GM19240 (cell line): ENCODE results near the gene STEAP2.
"Not testable (repeated sequence)": the region's sequence is repeated elsewhere in the genome, so short reads cannot be mapped to it uniquely, and the experiment has no call there.

Experiments
- DNase-seq: peaks from one replicate; pipeline ENCODE4 v3.0.0; 2011; ENCODE audit warnings: low spot score; ENCODE audit not compliant: insufficient read length

STEAP2 gene

DNA sequence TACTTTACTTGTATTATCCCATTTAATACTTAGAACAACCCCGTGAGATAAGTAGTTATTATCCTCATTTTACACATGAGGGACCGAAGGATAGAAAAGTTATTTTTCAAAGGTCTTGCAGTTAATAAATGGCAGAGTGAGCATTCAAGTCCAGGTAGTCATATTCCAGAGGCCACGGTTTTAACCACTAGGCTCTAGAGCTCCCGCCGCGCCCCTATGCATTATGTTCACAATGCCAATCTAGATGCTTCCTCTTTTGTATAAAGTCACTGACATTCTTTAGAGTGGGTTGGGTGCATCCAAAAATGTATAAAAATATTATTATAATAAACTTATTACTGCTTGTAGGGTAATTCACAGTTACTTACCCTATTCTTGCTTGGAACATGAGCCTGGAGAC is 22.0 kb downstream of the STEAP2 start:
- DNase-seq, result no peak

DNA sequence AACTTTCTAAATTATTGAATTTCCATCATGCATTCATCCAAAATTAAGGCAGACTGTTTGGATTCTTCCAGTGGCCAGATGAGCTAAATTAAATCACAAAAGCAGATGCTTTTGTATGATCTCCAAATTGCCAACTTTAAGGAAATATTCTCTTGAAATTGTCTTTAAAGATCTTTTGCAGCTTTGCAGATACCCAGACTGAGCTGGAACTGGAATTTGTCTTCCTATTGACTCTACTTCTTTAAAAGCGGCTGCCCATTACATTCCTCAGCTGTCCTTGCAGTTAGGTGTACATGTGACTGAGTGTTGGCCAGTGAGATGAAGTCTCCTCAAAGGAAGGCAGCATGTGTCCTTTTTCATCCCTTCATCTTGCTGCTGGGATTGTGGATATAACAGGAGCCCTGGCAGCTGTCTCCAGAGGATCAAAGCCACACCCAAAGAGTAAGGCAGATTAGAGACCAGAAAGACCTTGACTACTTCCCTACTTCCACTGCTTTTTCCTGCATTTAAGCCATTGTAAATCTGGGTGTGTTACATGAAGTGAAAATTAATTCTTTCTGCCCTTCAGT is 25.3 kb downstream of the STEAP2 start:
- DNase-seq, result no peak

DNA sequence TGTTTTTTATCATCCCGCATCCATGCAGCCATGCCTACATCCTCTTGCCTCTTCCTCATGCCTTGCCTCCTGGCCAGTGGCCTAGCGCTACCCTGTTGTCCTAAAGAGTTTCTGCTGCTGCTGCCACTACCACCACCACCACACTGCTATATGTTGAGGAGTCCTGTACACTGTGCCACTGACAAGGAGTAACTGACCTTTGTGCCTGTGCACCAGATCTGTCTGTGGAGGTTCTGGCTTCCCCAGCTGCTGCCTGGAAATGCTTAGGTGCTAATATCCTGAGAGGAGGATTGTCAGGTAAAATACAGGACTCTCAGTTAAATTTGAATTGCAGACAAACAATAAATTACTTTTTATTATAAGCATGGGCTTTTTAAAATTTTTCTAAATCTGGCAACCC is 26.5 kb downstream of the STEAP2 start:
- DNase-seq, result no peak

DNA sequence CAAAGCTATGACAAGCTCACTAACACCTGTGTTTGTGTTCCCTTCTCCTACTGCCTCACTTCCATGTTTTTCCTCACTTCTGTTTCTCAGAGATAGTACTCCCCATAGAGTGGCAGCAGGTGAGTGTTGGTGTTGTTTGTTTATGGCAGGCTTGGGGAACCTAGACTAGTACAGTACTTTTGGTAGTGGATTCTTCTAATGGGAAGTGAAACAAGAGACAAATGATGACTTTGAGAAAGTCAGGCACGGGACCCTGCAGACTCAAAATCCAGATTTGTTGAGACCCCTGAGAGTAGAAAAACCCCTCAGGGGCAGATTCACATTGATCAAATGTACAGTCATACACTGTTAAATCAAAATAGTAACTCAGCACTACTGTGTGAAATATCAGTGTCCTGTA is 27.0 kb downstream of the STEAP2 start:
- DNase-seq, result no peak

DNA sequence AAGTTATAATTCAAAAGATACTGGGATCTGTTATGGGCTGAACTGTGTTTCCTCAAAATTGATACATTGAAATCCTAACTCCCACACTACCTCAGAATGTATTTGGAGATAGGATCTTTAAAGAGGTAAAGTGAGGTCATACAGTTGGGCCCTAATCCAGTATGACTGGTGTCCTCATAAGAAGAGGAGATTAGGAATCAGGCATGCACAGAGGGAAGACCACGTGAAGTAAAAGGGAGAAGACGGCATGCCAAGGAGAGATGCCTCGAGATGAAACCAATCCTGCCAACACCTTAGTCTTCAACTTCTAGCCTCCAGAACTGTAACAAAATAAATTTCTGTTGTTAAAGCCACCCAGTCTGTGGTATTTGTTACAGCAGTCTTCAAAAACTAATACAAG is 27.5 kb downstream of the STEAP2 start:
- DNase-seq, result no peak

DNA sequence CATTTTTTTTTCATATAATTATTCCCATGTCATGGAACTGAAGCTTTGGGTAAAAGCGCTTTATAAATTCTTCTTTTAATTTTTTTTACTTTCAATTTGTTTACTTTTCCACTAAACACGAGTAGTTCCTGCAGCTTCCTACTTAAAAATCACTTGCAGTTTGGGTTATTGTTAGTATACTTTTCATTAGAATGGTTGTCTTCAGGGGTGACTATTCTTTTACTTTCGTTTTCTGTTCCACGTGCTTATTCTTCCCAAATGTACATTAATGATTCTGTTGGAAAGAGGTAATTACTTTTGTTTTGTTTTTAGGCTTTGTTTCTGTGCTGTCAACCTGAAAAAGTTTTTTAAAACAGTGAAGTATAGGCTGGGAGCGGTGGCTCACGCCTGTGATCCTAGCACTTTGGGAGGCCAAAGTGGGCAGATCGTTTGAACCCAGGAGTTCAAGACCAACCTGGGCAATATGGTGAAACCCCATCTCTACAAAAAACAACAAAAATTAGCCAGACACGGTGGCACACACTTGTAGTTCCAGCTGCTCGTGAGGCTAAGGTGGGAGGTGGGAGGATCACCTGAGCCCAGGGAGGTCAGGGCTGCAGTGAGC is 28.2 kb downstream of the STEAP2 start:
- DNase-seq, result no peak

DNA sequence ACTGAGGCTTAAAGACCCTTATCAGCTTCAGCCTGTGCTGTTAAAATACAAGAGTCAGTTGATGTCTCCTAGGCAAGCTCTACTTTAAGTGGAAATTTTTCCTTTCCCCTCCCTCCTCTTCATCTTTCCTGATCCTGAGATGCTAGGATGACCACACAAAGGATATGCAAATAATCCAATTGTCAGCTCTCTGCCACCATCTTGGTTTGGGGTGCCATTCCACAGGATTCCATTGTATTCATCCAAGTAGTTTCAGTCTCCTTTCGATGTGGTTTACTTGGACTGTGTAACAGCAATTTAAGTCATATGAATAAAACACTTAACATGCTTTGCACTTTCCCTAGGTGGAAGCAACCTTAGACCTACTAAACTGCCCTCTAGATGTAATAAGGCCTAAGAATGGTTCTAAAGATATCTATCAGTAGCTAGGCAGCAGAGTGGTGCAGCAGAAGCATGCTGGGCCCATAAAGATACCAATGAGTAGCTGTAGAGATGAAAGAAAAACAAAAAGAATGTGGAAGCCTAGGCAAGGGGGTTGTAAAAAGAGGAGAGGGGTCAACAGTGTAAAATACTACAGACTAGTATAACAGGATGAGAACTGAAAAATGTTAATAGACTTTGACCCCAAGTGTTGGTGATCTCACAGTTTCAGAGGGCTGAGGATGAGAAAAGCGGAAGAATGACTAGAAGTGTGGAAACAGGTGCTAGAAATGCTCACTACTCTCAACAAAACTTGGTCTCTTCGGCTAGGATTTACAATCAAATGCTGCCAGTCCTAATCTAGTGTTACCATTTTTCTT is 31.0 kb downstream of the STEAP2 start:
- DNase-seq, result no peak

DNA sequence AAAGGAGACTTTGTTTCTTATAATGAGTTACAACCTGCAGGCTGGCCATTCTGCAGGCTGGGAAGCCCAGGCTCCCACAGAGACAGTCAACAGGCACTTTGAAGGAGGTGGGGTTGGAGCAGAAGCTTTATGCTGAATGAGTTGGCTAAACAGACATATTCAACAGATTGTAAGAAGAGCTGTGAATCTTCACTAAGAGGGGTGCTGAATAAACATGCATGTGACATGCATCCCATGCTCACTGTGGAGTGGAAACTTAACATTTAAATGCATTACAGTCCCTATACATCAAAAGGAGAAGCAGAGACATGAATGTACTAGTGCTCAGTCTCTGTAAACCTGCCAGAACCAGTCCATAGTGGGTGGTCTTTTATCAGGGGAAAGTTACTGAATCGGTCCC is 32.0 kb downstream of the STEAP2 start:
- no peak for DNase-seq

DNA sequence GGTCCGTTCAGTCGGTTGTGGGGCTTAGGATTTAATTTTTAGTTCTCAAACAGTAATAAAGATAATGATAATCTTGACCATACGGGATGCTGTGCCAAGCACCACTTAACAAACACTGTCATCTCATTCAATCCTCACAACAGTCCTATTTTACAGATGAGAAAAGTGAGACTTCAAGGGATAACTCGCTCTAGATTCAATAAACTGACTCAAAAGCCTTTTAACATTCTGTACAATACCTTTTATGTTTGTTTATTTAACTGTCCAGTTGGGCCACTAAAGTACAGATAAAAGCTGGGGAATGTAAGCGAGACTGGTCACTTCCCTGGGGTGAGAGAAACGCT is 33.0 kb downstream of the STEAP2 start:
- DNase-seq, result no peak

DNA sequence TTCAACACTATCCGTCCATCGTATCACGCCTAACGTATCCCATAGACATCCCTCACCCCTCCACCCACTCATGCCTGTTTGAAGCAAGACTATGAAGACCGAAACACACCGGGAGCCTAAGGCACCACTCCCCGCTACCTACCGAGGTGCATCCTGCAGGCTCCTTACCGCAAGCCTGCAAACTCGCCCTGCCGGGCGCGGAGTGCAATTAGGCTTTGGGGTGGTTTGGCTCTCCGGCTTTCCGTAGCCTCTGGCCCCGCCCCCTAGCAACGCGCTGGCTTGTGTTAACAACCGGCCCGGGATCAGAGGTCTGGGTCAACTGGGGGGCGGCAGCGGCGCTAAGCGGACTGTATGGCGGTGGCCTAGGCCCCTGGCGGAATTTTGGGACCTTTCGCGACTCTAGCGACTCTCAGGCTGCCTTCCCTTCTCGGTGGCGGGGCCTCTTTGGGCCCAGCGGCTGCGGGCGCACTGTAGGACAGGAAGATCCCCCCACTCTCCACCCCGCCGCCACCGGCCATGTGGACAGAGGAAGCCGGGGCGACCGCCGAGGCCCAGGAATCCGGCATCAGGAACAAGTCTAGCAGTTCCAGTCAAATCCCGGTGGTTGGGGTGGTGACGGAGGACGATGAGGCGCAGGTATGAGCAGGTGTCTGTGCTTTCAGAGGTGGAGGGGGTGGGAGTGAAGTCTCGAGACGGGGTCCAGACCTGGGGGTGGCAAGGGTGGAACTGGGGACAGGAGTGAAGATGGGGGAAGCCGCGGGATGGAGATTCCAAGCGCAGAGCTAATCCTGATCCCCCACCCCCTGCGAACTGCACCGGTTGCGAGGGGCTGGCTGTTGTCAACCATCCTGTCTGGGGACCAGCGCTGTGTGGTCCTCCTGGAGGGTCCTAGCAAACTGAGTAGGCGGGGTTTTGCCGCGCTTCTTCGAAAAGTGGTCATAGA is 33.6 kb downstream of the STEAP2 start, which contains the start of gene CFAP69:
Gene CFAP69 (plus strand): TSS at position 266 of the 943 bp plus-strand sequence. CDS start 251 bp downstream, at position 517.
- DNase-seq, result peak; percentile 41

DNA sequence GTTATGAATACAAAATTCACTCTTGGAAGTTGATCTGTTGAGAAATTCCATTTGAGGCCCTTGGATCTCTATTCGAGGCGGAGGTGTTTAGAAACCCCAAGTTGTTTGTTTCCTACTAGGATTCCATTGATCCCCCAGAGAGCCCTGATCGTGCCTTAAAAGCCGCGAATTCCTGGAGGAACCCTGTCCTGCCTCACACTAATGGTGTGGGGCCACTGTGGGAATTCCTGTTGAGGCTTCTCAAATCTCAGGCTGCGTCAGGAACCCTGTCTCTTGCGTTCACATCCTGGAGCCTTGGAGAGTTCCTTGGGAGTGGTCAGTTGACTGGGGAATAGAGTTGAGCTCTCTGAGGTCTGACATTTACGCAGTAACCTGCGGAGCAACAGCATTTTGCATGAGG is 34.6 kb downstream of the STEAP2 start:
- DNase-seq, result no peak

DNA sequence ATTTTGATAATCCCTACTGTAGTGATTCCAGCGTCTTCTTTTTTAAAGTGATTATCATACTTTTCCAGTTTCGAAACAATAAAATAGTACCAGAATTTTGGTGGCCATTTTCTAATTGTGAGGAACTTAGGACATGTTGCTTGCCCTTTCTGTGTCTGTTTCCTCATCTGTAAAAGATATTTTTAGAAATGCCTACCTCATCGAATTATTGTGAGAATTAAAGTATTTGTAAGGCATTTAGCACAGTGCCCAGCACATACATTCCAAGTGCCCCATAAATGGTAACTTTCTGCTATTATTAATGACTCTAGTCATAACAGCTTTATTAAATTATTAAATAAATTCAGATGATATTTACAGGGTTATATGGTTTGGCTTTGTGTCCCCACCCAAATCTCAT is 37.2 kb downstream of the STEAP2 start:
- no peak for DNase-seq

DNA sequence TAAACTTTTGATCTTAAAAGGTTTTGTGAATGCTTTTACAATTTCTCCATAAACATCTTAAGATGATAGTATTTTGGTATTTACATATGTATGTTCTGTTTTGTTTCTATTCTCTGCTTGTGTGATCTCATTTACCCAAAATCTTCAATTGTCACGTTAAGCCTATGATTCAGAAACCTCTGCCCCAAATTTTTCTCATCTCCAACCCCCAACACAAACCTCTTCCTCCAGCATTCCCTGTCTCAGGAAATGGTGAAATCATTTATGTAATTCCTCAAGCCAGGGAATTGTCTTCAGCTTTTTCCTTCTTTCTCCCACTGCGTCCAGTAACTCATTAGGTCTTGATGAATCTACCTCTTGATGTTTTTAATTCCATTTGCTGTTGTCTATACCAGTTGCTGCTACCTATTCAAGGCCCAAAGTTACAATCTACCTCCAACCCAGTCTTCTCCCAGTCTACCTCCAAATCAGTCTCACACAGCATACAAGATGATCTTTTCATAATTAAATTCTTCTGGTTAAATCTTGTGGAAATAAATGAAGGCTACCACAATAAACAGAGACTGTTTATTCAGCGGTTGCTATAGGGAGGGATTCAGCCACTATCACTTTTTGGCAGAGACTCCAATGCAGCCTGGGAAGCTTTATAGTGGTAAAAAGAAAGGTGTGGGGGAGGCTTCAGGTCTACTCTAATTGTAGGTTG is 39.2 kb downstream of the STEAP2 start:
- DNase-seq, result no peak

DNA sequence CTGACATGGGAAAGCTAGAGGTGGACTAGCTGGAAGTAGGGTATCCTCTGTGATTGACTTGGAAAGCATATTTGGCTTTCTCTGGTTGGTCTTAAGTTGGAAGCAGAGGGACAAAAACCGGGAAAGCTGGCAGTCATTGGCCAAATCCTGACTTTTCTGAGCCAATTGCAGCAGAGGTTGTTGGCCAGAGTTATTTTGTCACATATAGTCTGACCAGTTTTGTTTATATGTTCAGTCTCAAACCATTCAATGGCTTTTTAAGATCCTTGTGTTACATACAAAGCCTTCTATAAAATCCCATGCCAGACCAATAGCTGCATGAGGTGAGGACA is 39.7 kb downstream of the STEAP2 start:
- DNase-seq, result no peak

DNA sequence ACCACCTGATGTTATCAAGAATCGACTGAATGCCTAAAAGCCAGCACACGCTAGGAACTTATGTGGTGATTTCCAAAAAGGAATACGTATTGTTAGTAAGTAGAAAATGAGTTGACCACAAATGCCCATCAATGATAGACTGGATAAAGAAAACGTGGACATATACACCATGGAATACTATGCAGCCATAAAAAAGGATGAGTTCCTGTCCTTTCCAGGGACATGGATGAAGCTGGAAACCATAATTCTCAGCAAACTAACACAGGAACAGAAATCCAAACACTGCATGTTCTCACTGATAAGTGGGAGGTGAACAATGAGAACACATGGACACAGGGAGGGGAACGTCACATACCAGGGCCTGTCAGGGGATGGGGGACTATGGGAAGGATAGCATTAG is 44.5 kb downstream of the STEAP2 start:
- DNase-seq, result not testable (repeated sequence)

DNA sequence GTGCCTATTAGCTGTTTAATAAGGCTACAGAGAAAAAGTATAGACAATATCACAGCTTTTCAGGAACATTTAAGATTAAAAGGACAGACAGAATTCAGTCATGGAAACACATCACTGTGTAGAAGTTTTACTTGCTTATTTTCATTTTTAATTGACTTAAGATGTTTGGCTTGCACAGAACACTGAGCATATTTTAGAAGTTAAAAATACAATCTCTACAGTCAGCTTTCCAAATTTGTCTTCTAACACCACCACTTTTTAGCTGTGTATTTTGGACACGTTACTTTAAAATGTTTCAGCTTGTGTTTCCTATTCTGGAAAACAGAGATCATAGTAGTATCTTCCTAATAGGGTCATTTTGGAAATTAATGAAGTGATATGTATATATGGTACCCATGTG is 45.2 kb downstream of the STEAP2 start:
- no peak for DNase-seq

DNA sequence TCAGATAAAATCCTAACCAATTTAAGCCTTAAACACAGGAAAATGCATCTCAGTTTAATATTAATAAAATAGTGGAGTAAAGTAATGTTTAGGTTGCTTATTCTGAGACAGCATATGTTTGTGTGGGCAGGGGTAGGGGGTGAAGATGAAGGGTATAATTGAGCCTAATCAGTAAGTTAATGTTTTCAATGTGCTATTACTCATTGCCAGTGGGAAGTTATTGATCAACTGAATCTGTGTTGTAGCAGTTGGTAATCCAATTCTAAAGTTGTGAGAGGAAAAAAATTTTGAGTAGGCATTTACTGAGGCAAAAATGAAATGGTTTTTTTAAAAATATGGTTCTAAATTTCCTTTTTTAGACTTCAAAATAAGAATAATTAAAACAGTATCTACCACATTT is 49.9 kb downstream of the STEAP2 start:
- no peak for DNase-seq

DNA sequence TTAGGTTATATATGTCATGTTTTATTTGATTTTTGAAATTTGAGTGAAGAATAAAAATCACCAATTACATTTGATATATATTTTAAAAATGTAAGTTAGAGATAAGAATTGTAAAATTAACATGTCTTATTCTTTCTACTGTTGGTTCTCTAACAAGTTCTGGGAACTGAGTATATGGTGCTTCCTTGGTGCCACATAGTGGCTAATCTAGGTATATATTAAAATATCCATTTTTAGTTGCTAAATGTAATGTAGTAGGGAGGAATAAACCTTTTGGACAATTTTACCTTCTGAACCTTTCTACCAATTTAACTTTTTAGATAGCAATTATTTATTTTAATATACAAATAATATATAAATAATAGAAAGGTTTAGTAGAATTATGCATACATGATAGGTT is 50.9 kb downstream of the STEAP2 start:
- no peak for DNase-seq

DNA sequence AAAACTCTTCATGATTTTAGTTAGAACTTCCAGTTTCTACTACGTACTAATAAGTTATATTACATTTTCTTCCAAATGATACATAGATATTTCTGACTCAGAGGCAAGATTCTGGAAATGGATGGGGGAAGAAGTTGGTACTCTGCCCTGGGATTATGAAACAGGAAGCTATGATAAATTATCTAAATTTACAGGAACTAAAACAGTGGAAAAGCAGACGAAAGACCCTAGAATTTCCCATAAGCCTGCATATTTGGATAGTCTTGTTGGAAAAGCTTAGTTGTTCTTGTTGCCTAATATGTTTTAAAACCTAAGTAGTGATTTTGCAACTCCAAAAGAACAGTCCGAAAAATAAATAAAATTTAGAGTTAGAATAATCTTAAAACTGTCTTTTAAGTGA is 55.3 kb downstream of the STEAP2 start:
- DNase-seq, result no peak

DNA sequence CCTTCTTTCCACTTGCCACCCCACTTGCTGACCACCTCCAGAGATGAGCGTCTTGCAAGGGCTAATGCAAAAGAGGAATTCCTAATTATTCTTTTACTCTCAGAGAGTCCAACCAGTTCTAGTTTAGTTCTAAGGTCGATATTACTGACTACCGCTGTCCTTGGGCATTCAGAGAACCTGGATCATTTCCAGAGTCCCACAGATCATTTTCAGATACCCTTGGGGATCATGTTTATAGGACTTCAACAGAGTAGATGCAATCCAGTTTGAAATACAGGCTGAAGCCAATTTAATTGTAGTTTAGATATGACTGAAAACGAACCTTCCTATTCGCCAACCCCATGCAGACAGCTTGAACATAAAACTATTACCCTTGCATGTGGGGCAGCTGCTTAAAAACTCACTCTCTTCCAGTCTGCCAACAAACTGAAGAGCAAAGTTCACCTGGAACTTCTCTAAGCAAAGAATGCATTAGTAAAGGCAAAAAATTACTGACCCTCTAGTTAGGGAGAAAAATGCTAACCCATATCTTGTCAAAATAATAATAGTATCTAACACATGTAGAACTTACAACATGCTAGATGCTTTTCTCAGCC is 55.8 kb downstream of the STEAP2 start:
- DNase-seq, result no peak

DNA sequence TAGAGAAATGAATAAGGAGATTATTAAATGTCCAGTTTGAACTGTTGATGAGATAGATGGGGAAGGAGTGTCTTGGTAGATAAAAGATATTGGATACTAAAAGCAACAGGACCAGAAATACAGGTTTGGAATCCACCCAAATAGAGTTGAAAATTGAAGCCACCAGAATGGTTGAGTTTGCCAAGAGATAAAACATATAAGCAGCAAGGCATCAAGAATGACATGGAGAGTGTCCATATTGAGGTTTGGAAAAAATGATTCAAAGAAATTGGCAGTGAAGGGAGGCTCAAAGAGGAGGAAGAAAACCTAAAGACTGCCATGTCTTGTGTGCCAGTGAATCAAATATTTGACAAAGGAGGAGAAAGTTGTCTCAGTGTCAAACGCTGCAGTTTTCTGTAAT is 57.6 kb downstream of the STEAP2 start:
- DNase-seq, result no peak
